NB4 (cell line): ENCODE results near the gene GRM8.

Experiments
- MYC ChIP-seq: IDR thresholded peaks from 2 replicates; pipeline ENCODE4 v1.6.1; 2011; ENCODE audit warnings: low read depth, low read length
- POLR2A ChIP-seq: IDR thresholded peaks from 2 replicates; pipeline ENCODE4 v1.6.1; 2011; ENCODE audit warnings: mild to moderate bottlenecking; ENCODE audit not compliant: insufficient read length; ENCODE audit errors: extremely low read depth
- TF ChIP-seq, protein P1 (sequence below): IDR thresholded peaks from one replicate; pipeline ENCODE4 v1.5.1; 2012; ENCODE audit warnings: low read depth, low read length
- TF ChIP-seq, protein P2 (sequence below): IDR thresholded peaks from 2 replicates; pipeline ENCODE4 v1.6.1; 2011; ENCODE audit warnings: low read depth, low read length

DNA sequence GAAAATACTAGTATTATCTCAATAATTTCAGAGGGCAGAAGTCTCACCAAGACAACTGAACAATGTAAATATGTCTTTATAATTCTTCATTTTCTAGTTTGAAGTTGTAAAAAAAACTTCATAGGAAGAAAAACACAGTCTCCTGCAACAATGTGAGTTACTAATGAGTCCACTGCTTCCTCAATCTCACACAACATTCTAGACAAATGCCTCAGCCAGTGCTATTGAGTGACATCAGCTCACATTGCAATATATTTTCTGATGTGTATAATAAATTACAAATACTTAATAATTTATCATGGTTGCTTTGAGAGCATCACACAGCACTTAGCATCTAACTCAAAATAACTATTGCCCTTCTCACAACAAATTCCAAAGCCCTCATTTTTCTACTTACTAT lies 321.2 kb downstream of the GRM8 start:
- TF ChIP-seq MYC (no peak), POLR2A (no peak)
- TF ChIP-seq, protein P1, sequence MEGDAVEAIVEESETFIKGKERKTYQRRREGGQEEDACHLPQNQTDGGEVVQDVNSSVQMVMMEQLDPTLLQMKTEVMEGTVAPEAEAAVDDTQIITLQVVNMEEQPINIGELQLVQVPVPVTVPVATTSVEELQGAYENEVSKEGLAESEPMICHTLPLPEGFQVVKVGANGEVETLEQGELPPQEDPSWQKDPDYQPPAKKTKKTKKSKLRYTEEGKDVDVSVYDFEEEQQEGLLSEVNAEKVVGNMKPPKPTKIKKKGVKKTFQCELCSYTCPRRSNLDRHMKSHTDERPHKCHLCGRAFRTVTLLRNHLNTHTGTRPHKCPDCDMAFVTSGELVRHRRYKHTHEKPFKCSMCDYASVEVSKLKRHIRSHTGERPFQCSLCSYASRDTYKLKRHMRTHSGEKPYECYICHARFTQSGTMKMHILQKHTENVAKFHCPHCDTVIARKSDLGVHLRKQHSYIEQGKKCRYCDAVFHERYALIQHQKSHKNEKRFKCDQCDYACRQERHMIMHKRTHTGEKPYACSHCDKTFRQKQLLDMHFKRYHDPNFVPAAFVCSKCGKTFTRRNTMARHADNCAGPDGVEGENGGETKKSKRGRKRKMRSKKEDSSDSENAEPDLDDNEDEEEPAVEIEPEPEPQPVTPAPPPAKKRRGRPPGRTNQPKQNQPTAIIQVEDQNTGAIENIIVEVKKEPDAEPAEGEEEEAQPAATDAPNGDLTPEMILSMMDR, result no peak
- TF ChIP-seq, protein P2, sequence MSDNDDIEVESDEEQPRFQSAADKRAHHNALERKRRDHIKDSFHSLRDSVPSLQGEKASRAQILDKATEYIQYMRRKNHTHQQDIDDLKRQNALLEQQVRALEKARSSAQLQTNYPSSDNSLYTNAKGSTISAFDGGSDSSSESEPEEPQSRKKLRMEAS, result no peak
